ENCODE results near the gene TEX14. TPM values are rescaled to one million over a fixed set of nuclear protein-coding genes. Genes with fewer than 3 reads are reported as not detected.
A peak's percentile ranks its signal among the peaks of the same experiment; 100 is the strongest.

Gene TEX14
- total and polyA plus RNA-seq, 10 of the 15 experiments (the other 5 are each of a cell fraction or from before 2014, with no cell fraction given), result 0.15 to 1.3 (median 0.66) TPM

DNA sequence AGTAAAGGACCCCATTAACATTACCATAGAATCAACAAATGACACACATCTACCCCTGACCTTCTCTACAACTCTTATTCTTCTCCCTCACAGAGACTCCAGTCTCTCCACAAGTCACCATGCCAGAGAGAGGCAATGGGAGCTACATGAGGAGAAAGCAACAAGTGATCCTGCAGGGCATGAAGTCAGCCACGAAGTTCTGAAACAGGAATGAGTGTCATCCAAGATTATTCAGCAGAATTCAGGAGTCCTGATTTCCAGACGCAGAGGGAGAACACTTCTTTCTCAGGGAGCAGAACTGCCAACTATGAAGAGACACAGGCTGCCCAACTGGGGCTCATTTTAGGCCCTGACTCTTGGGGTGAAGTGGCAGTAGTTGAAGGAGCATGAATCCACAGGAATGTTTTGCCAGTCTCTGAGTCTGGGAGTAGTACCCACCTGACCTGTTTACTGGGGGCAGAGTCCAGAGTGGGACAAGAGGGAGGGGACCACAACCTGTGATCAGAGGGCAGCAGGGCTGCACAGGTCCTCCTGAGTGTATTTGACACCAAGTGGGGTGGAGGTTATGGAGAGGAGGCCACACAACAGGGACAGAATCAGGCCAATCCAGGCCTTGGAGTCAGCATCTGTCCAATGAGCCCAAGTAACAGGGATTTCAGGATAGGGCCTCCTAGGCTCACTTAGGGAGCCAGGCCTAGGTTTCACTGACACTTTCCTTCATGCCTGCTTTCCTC lies 175.0 kb downstream of the TEX14 start:
- no peak for FAIRE-seq
- Histone ChIP-seq H2AFZ (ENCODE audit: control insufficient read depth, low read depth, low read length) (peak overlapping the region; percentile 51; the same call in 1 of the 2 replicates), H3K27me3 (replicated peaks in 1 of 2; ENCODE audit: control insufficient read depth in 2 of 2, insufficient read depth in 2 of 2, low read length in 1 of 2) (no peaks in the 10 kb centered on the region), H3K9me3 (replicated peaks; ENCODE audit: control insufficient read depth, insufficient read depth, low read length) (no peaks in the 10 kb centered on the region; the same call in 2 of the 3 replicates), H3K79me2 (ENCODE audit: control insufficient read depth, insufficient read depth, low read length) (peaks cover 36% of the 10 kb centered on the region), H3K27ac (ENCODE audit: control insufficient read depth, insufficient read depth) (peak overlapping the region; percentile 84), H3K36me3 (ENCODE audit: control insufficient read depth in 2 of 2, insufficient read depth in 2 of 2, low read length in 1 of 2) (peaks cover 0 to 3% of the 10 kb centered on the region in 2 experiments; a peak in 2 of 4 replicates), H3K4me1 (ENCODE audit: control insufficient read depth, insufficient read depth, low read length) (peaks cover 24% of the 10 kb centered on the region), H3K4me2 (ENCODE audit: control insufficient read depth, insufficient read depth) (peak overlapping the region; percentile 98), H3K4me3 (peak overlapping the region; percentile 99), H4K20me1 (ENCODE audit: control insufficient read depth, insufficient read depth) (0 out of 2 replicates have a peak, but pooled peaks cover 2% of the 10 kb centered on the region), H3K9ac (ENCODE audit: control insufficient read depth, insufficient read depth, low read length) (peak overlapping the region; percentile 97)
- CTCF ChIA-PET, result no interaction called here
- TF ChIP-seq PML (IDR thresholded peaks at IDR 0.05; ENCODE audit: low read length), result no peak
- TF ChIP-seq SP1 (IDR thresholded peaks at IDR 0.05; ENCODE audit: low read depth, low read length), result no peak
- no peak for TF ChIP-seq JUND (IDR thresholded peaks at IDR 0.05; ENCODE audit: low read depth, low read length)
- TF ChIP-seq, protein P1, sequence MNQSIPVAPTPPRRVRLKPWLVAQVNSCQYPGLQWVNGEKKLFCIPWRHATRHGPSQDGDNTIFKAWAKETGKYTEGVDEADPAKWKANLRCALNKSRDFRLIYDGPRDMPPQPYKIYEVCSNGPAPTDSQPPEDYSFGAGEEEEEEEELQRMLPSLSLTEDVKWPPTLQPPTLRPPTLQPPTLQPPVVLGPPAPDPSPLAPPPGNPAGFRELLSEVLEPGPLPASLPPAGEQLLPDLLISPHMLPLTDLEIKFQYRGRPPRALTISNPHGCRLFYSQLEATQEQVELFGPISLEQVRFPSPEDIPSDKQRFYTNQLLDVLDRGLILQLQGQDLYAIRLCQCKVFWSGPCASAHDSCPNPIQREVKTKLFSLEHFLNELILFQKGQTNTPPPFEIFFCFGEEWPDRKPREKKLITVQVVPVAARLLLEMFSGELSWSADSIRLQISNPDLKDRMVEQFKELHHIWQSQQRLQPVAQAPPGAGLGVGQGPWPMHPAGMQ (IDR thresholded peaks at IDR 0.05; ENCODE audit: borderline replicate concordance), result no peak
- POLR2A ChIA-PET, result interaction anchor here (1.5 kb wide), 1 partner anchor 19 kb away, joined by 3 read pairs; no protein-coding TSS in a partner anchor
- no TSS peak for BruUV-seq (replicated peaks)
- intact Hi-C loops (cut with micrococcal nuclease; ENCODE audit: unreplicated experiment) (loop anchor here (5.0 kb wide), 2 partner anchors 100 to 175 kb away; no protein-coding TSS in a partner anchor), in situ Hi-C loops (cut with MboI) (no loop called here)
- RAD21 ChIA-PET (ENCODE audit: unreplicated experiment), result interaction anchor here (3.9 kb wide), 1 partner anchor 487 kb away, joined by 37 read pairs; no protein-coding TSS in a partner anchor
- no peak for ATAC-seq
- SMC1A ChIA-PET (ENCODE audit: uncharacterized antibody, unreplicated experiment), result interaction anchor here (0.7 kb wide), 1 partner anchor 68 kb away, joined by 4 read pairs; no protein-coding TSS in a partner anchor
- DNase-seq (ENCODE audit: low read depth, low spot score), result no peak
- WGBS (ENCODE audit: insufficient coverage, insufficient replicate concordance, low lambda C conversion rate, missing lambda C conversion rate), result 75% methylated on average over 2 of the region's 2 CpGs

All from GM12878 (cell line).